T-helper 2 cell treated with Interferon-gamma antibody and Interleukin-4, amounts not matched to agents 5 μg/mL and 100 μg/mL, for 36 hours (primary cell): ENCODE results near the gene C14orf132.

ENCODE experiments used
- DNase-seq: peaks from one replicate; pipeline ENCODE4 v3.0.0; 2021; ENCODE audit warnings: low spot score
- H3K27ac Mint-ChIP-seq: one replicate; pipeline ENCODE4 v1.8.0; 2021; ENCODE audit warnings: mild to moderate bottlenecking, mixed read lengths
- H3K27me3 Mint-ChIP-seq: one replicate; pipeline ENCODE4 v1.8.0; 2021; ENCODE audit warnings: low read depth, mixed read lengths
- H3K36me3 Mint-ChIP-seq: one replicate; pipeline ENCODE4 v1.8.0; 2021; ENCODE audit warnings: low read depth, mixed read lengths
- H3K4me1 Mint-ChIP-seq: one replicate; pipeline ENCODE4 v1.8.0; 2021; ENCODE audit warnings: low read depth, mixed read lengths
- H3K4me3 Mint-ChIP-seq: one replicate; pipeline ENCODE4 v1.8.0; 2022; ENCODE audit warnings: mild to moderate bottlenecking, moderate library complexity, mixed read lengths
- H3K9me3 Mint-ChIP-seq: one replicate; pipeline ENCODE4 v1.8.0; 2021; ENCODE audit warnings: mixed read lengths

Gene C14orf132

GRCh38 chr14:96089401-96089800, 50.2 kb downstream of the C14orf132 start:
- H3K27me3 Mint-ChIP-seq, result no peaks in the 10 kb centered on the region
- no peak overlapping the region for H3K27ac Mint-ChIP-seq
- no peak for DNase-seq
- H3K9me3 Mint-ChIP-seq, result no peaks in the 10 kb centered on the region
- H3K36me3 Mint-ChIP-seq, result no peaks in the 10 kb centered on the region
- no peaks in the 10 kb centered on the region for H3K4me1 Mint-ChIP-seq
- H3K4me3 Mint-ChIP-seq, result no peak overlapping the region

GRCh38 chr14:96090441-96091148, 51.4 kb downstream of the C14orf132 start:
- no peaks in the 10 kb centered on the region for H3K9me3 Mint-ChIP-seq
- no peak overlapping the region for H3K4me3 Mint-ChIP-seq
- no peak overlapping the region for H3K27ac Mint-ChIP-seq
- no peaks in the 10 kb centered on the region for H3K27me3 Mint-ChIP-seq
- no peaks in the 10 kb centered on the region for H3K4me1 Mint-ChIP-seq
- no peaks in the 10 kb centered on the region for H3K36me3 Mint-ChIP-seq
- DNase-seq, result no peak

- Mint-ChIP-seq H3K4me3 (no peak overlapping the region), H3K36me3 (no peaks in the 10 kb centered on the region), H3K27ac (no peak overlapping the region), H3K27me3 (no peaks in the 10 kb centered on the region), H3K9me3 (no peaks in the 10 kb centered on the region), H3K4me1 (no peaks in the 10 kb centered on the region)
- no peak for DNase-seq
Measured at GRCh38 chr14:96091149-96091693, 52.1 kb downstream of the C14orf132 start.

GRCh38 chr14:96091941-96092411, 52.8 kb downstream of the C14orf132 start:
- Mint-ChIP-seq H3K4me1 (no peaks in the 10 kb centered on the region), H3K36me3 (no peaks in the 10 kb centered on the region), H3K4me3 (no peak overlapping the region), H3K27ac (no peak overlapping the region), H3K27me3 (no peaks in the 10 kb centered on the region), H3K9me3 (no peaks in the 10 kb centered on the region)
- DNase-seq, result no peak

GRCh38 chr14:96092936-96093335, 53.8 kb downstream of the C14orf132 start:
- no peaks in the 10 kb centered on the region for H3K4me1 Mint-ChIP-seq
- no peaks in the 10 kb centered on the region for H3K36me3 Mint-ChIP-seq
- DNase-seq, result no peak
- H3K27ac Mint-ChIP-seq, result no peak overlapping the region
- H3K9me3 Mint-ChIP-seq, result no peaks in the 10 kb centered on the region
- no peaks in the 10 kb centered on the region for H3K27me3 Mint-ChIP-seq
- no peak overlapping the region for H3K4me3 Mint-ChIP-seq

GRCh38 chr14:96094211-96094610, 55.0 kb downstream of the C14orf132 start:
- no peaks in the 10 kb centered on the region for H3K36me3 Mint-ChIP-seq
- no peak overlapping the region for H3K4me3 Mint-ChIP-seq
- H3K27ac Mint-ChIP-seq, result no peak overlapping the region
- H3K4me1 Mint-ChIP-seq, result no peaks in the 10 kb centered on the region
- no peaks in the 10 kb centered on the region for H3K9me3 Mint-ChIP-seq
- DNase-seq, result no peak
- H3K27me3 Mint-ChIP-seq, result no peaks in the 10 kb centered on the region

GRCh38 chr14:96094656-96095055, 55.5 kb downstream of the C14orf132 start:
- H3K4me1 Mint-ChIP-seq, result no peaks in the 10 kb centered on the region
- H3K36me3 Mint-ChIP-seq, result no peaks in the 10 kb centered on the region
- H3K9me3 Mint-ChIP-seq, result no peaks in the 10 kb centered on the region
- H3K27me3 Mint-ChIP-seq, result no peaks in the 10 kb centered on the region
- no peak overlapping the region for H3K27ac Mint-ChIP-seq
- DNase-seq, result no peak
- no peak overlapping the region for H3K4me3 Mint-ChIP-seq

GRCh38 chr14:96095058-96095457, 55.9 kb downstream of the C14orf132 start:
- no peak overlapping the region for H3K4me3 Mint-ChIP-seq
- H3K36me3 Mint-ChIP-seq, result no peaks in the 10 kb centered on the region
- no peaks in the 10 kb centered on the region for H3K9me3 Mint-ChIP-seq
- no peak overlapping the region for H3K27ac Mint-ChIP-seq
- H3K4me1 Mint-ChIP-seq, result no peaks in the 10 kb centered on the region
- no peak for DNase-seq
- H3K27me3 Mint-ChIP-seq, result no peaks in the 10 kb centered on the region

- Mint-ChIP-seq H3K4me1 (no peaks in the 10 kb centered on the region), H3K27me3 (no peaks in the 10 kb centered on the region), H3K36me3 (no peaks in the 10 kb centered on the region), H3K27ac (no peak overlapping the region), H3K9me3 (no peaks in the 10 kb centered on the region), H3K4me3 (no peak overlapping the region)
- no peak for DNase-seq
Measured at GRCh38 chr14:96095581-96096476, 56.7 kb downstream of the C14orf132 start.

GRCh38 chr14:96096639-96097610, 57.8 kb downstream of the C14orf132 start:
- Mint-ChIP-seq H3K4me1 (no peaks in the 10 kb centered on the region), H3K4me3 (no peak overlapping the region), H3K9me3 (no peaks in the 10 kb centered on the region), H3K27ac (no peak overlapping the region), H3K36me3 (no peaks in the 10 kb centered on the region), H3K27me3 (no peaks in the 10 kb centered on the region)
- DNase-seq, result no peak

- Mint-ChIP-seq H3K27me3 (no peaks in the 10 kb centered on the region), H3K9me3 (no peaks in the 10 kb centered on the region), H3K36me3 (no peaks in the 10 kb centered on the region), H3K27ac (no peak overlapping the region), H3K4me1 (no peaks in the 10 kb centered on the region), H3K4me3 (no peak overlapping the region)
- no peak for DNase-seq
Measured at GRCh38 chr14:96097752-96098151, 58.6 kb downstream of the C14orf132 start.

- H3K4me3 Mint-ChIP-seq, result no peak overlapping the region
- no peaks in the 10 kb centered on the region for H3K9me3 Mint-ChIP-seq
- DNase-seq, result no peak
- no peaks in the 10 kb centered on the region for H3K36me3 Mint-ChIP-seq
- no peaks in the 10 kb centered on the region for H3K4me1 Mint-ChIP-seq
- H3K27me3 Mint-ChIP-seq, result no peaks in the 10 kb centered on the region
- no peak overlapping the region for H3K27ac Mint-ChIP-seq
Measured at GRCh38 chr14:96098309-96098998, 59.3 kb downstream of the C14orf132 start.

- no peak overlapping the region for H3K27ac Mint-ChIP-seq
- no peak overlapping the region for H3K4me3 Mint-ChIP-seq
- DNase-seq, result no peak
- no peaks in the 10 kb centered on the region for H3K4me1 Mint-ChIP-seq
- no peaks in the 10 kb centered on the region for H3K9me3 Mint-ChIP-seq
- no peaks in the 10 kb centered on the region for H3K27me3 Mint-ChIP-seq
- no peaks in the 10 kb centered on the region for H3K36me3 Mint-ChIP-seq
Measured at GRCh38 chr14:96098999-96099335, 59.8 kb downstream of the C14orf132 start.
